ENCODE measurements around the gene ZFYVE9.

DNA sequence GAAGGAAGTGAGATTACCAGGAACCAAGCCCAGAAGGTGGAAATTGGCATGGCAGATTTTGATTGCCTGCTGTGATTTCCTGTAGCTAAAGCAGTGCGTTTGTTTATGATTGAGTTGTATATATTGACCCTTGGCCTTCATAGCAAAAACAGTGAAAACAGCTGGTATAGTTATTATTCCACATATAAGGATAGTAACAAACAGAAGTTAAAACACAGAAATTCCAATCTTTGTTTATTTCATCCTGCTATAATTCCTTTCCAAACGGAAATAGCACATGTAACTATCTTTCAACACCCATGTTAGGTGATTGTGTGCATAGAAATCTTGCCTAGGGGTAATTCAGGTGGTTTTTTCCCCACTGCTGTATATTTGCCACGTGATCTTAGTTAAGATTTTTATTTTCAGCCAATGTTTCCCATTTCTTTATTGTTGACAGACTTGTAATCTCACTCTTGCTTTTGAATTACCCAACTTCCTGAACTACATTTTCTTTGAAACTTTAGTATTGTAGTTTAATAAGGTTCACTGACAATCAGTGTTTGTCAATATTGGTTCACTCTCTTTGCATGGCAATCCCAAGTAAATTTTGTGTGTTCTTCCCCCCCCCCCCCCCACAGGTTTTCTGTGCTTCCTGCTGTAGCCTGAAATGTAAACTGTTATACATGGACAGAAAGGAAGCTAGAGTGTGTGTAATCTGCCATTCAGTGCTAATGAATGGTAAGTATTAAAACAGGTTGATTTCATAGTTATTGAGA, 121.4 kb downstream of the ZFYVE9 start:
- TF ChIP-seq, protein P1, sequence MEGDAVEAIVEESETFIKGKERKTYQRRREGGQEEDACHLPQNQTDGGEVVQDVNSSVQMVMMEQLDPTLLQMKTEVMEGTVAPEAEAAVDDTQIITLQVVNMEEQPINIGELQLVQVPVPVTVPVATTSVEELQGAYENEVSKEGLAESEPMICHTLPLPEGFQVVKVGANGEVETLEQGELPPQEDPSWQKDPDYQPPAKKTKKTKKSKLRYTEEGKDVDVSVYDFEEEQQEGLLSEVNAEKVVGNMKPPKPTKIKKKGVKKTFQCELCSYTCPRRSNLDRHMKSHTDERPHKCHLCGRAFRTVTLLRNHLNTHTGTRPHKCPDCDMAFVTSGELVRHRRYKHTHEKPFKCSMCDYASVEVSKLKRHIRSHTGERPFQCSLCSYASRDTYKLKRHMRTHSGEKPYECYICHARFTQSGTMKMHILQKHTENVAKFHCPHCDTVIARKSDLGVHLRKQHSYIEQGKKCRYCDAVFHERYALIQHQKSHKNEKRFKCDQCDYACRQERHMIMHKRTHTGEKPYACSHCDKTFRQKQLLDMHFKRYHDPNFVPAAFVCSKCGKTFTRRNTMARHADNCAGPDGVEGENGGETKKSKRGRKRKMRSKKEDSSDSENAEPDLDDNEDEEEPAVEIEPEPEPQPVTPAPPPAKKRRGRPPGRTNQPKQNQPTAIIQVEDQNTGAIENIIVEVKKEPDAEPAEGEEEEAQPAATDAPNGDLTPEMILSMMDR (conservative IDR thresholded peaks at IDR 0.05; ENCODE audit: low read depth in 2 of 2) = no peak
- no peak for TF ChIP-seq POLR2AphosphoS5 (IDR thresholded peaks at IDR 0.05; ENCODE audit: low read depth)
- TF ChIP-seq EZH2 (IDR thresholded peaks at IDR 0.05; ENCODE audit: low read depth, unreplicated experiment) = no peak
- TF ChIP-seq EZH2phosphoT487 (IDR thresholded peaks at IDR 0.05; ENCODE audit: unreplicated experiment) = no peak
- TF ChIP-seq, protein P2, sequence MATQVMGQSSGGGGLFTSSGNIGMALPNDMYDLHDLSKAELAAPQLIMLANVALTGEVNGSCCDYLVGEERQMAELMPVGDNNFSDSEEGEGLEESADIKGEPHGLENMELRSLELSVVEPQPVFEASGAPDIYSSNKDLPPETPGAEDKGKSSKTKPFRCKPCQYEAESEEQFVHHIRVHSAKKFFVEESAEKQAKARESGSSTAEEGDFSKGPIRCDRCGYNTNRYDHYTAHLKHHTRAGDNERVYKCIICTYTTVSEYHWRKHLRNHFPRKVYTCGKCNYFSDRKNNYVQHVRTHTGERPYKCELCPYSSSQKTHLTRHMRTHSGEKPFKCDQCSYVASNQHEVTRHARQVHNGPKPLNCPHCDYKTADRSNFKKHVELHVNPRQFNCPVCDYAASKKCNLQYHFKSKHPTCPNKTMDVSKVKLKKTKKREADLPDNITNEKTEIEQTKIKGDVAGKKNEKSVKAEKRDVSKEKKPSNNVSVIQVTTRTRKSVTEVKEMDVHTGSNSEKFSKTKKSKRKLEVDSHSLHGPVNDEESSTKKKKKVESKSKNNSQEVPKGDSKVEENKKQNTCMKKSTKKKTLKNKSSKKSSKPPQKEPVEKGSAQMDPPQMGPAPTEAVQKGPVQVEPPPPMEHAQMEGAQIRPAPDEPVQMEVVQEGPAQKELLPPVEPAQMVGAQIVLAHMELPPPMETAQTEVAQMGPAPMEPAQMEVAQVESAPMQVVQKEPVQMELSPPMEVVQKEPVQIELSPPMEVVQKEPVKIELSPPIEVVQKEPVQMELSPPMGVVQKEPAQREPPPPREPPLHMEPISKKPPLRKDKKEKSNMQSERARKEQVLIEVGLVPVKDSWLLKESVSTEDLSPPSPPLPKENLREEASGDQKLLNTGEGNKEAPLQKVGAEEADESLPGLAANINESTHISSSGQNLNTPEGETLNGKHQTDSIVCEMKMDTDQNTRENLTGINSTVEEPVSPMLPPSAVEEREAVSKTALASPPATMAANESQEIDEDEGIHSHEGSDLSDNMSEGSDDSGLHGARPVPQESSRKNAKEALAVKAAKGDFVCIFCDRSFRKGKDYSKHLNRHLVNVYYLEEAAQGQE (IDR thresholded peaks at IDR 0.05; ENCODE audit: unreplicated experiment) = no peak
- no peak for TF ChIP-seq ZNF331 (CRISPR knock-in tag; IDR thresholded peaks at IDR 0.05; ENCODE audit: low read depth)
- TF ChIP-seq NANOG (IDR thresholded peaks at IDR 0.05; ENCODE audit: borderline replicate concordance) = no peak

All from GM23338 (cell line).